HepG2 (cell line): ENCODE measurements around the gene SLC16A5. TPM values are rescaled to one million over a fixed set of nuclear protein-coding genes. Genes with fewer than 3 reads are reported as not detected.

Experiments
- ARNT2 ChIP-seq: sonication (generic); formaldehyde crosslinking; IDR thresholded peaks from 2 replicates; pipeline ENCODE4 v1.8.0; 2022; ENCODE audit warnings: mild to moderate bottlenecking, low read depth, missing genetic modification reagents, moderate library complexity
- FOXO1 ChIP-seq: sonication (generic); formaldehyde crosslinking; IDR thresholded peaks from 2 replicates; pipeline ENCODE4 v1.4.0; 2020; ENCODE audit warnings: missing genetic modification reagents
- FOXP1 ChIP-seq, 2 experiments: fragments of 450-650 bp in 1 of 2; IDR thresholded peaks; 2 replicates each; pipeline ENCODE4 v1.6.1; 2017 to 2018; ENCODE audit warnings: antibody characterized with exemption in 1 of 2
- GABPB1 ChIP-seq: IDR thresholded peaks from 2 replicates; pipeline ENCODE4 v1.6.1; 2016; ENCODE audit warnings: mild to moderate bottlenecking, missing genetic modification reagents, moderate library complexity, missing compliant biosample characterization
- HMGA1 ChIP-seq: sonication (generic); formaldehyde crosslinking; conservative IDR thresholded peaks from 2 replicates; pipeline ENCODE4 v1.4.0; 2020; ENCODE audit warnings: missing genetic modification reagents
- IKZF1 ChIP-seq: fragments of 450-650 bp; IDR thresholded peaks from 2 replicates; pipeline ENCODE4 v1.7.1; 2016
- KLF15 ChIP-seq: sonication (generic); formaldehyde crosslinking; IDR thresholded peaks from 2 replicates; pipeline ENCODE4 v1.8.1; 2023; ENCODE audit warnings: borderline replicate concordance, mild to moderate bottlenecking, inconsistent platforms, missing genetic modification reagents, mixed read lengths
- MAFK ChIP-seq, 2 experiments: IDR thresholded peaks in 1 of 2; conservative IDR thresholded peaks in 1 of 2; 2 replicates each; pipeline ENCODE4 v1.6.1; 2011; ENCODE audit warnings: improper control_type of control experiment in 2 of 2, low read length in 2 of 2
- MTF1 ChIP-seq: sonication (generic); formaldehyde crosslinking; IDR thresholded peaks from 2 replicates; pipeline ENCODE4 v1.5.0; 2020; ENCODE audit warnings: missing genetic modification reagents
- PHF21A ChIP-seq: sonication (generic); formaldehyde crosslinking; IDR thresholded peaks from 2 replicates; pipeline ENCODE4 v1.5.0; 2020; ENCODE audit warnings: mild to moderate bottlenecking, missing genetic modification reagents
- PITX1 ChIP-seq: sonication (generic); formaldehyde crosslinking; IDR thresholded peaks from 2 replicates; pipeline ENCODE4 v1.5.1; 2020; ENCODE audit warnings: mild to moderate bottlenecking, missing genetic modification reagents
- REST ChIP-seq, 2 experiments: IDR thresholded peaks; 2 replicates each; pipeline ENCODE4 v1.6.1; 2011 to 2012; ENCODE audit warnings: low read length in 2 of 2, borderline replicate concordance in 1 of 2, low read depth in 1 of 2, mild to moderate bottlenecking in 1 of 2, moderate library complexity in 1 of 2
- RNF2 ChIP-seq: fragments of 450-650 bp; conservative IDR thresholded peaks from 2 replicates; pipeline ENCODE4 v1.6.1; 2016; ENCODE audit warnings: low read depth
- SIN3A ChIP-seq: IDR thresholded peaks from 2 replicates; pipeline ENCODE4 v1.6.1; 2011; ENCODE audit warnings: low read depth, mild to moderate bottlenecking, control low read depth, low read length, borderline replicate concordance
- SMAD3 ChIP-seq: sonication (generic); formaldehyde crosslinking; IDR thresholded peaks from 2 replicates; pipeline ENCODE4 v1.4.0; 2020; ENCODE audit warnings: missing genetic modification reagents
- STAT6 ChIP-seq: sonication (generic); formaldehyde crosslinking; IDR thresholded peaks from 2 replicates; pipeline ENCODE4 v1.4.0; 2020; ENCODE audit warnings: missing genetic modification reagents, mild to moderate bottlenecking, borderline replicate concordance
- ZBTB21 ChIP-seq: sonication (generic); formaldehyde crosslinking; IDR thresholded peaks from 2 replicates; pipeline ENCODE4 v1.4.0; 2020; ENCODE audit warnings: missing genetic modification reagents
- ZC3H13 ChIP-seq: sonication (generic); formaldehyde crosslinking; IDR thresholded peaks from 2 replicates; pipeline ENCODE4 v1.8.1; 2023; ENCODE audit warnings: mild to moderate bottlenecking, missing genetic modification reagents, moderate library complexity
- ZNF235 ChIP-seq: sonication (generic); formaldehyde crosslinking; IDR thresholded peaks from 2 replicates; pipeline ENCODE4 v1.8.1; 2023; ENCODE audit warnings: mild to moderate bottlenecking, missing genetic modification reagents, borderline replicate concordance
- ZNF383 ChIP-seq: sonication (generic); formaldehyde crosslinking; IDR thresholded peaks from 2 replicates; pipeline ENCODE4 v1.4.0; 2020; ENCODE audit warnings: missing genetic modification reagents, mild to moderate bottlenecking, borderline replicate concordance
- ZNF530 ChIP-seq: sonication (generic); formaldehyde crosslinking; IDR thresholded peaks from 2 replicates; pipeline ENCODE4 v1.5.0; 2020; ENCODE audit warnings: low read depth, mild to moderate bottlenecking, missing genetic modification reagents
- ZNF567 ChIP-seq: sonication (generic); formaldehyde crosslinking; IDR thresholded peaks from 2 replicates; pipeline ENCODE4 v1.8.1; 2023; ENCODE audit warnings: mild to moderate bottlenecking, missing genetic modification reagents, borderline replicate concordance
- ZNF598 ChIP-seq: sonication (generic); formaldehyde crosslinking; IDR thresholded peaks from 2 replicates; pipeline ENCODE4 v1.5.1; 2020; ENCODE audit warnings: mild to moderate bottlenecking, missing genetic modification reagents, borderline replicate concordance
- ZNF672 ChIP-seq: sonication (generic); formaldehyde crosslinking; IDR thresholded peaks from 2 replicates; pipeline ENCODE4 v1.8.1; 2022; ENCODE audit warnings: missing genetic modification reagents
- ZNF782 ChIP-seq: sonication (generic); formaldehyde crosslinking; IDR thresholded peaks from 2 replicates; pipeline ENCODE4 v1.4.0; 2020; ENCODE audit warnings: missing genetic modification reagents, mild to moderate bottlenecking, borderline replicate concordance
- ZSCAN25 ChIP-seq: sonication (generic); formaldehyde crosslinking; IDR thresholded peaks from 2 replicates; pipeline ENCODE4 v1.8.0; 2022; ENCODE audit warnings: mild to moderate bottlenecking, missing genetic modification reagents
- polyA plus RNA-seq, 8 experiments: library from polyadenylated mRNA; depleted of rRNA in 3 of 8; stranded (reverse) in 7 of 8; unstranded in 1 of 8; fragments of >200 nt; fragmentation: Illumina TruSeq in 4 of 8; extraction: Trizol in 4 of 8; gene quantifications; 2 replicates each; pipeline versions ENCODE4 v1.2.1 to v1.2.3, GENCODE V29; 2011 to 2016; ENCODE audit warnings: low read depth in 4 of 8, missing spikeins in 1 of 8, mixed read lengths in 1 of 8; ENCODE audit not compliant: insufficient read depth in 1 of 8
- total RNA-seq, 5 experiments: library from RNA; depleted of rRNA; stranded (reverse); fragments of >200 nt; fragmentation: Illumina TruSeq; extraction: Trizol; gene quantifications; 2 replicates each; pipeline ENCODE4 v1.2.3, GENCODE V29; 2016; ENCODE audit warnings: low read depth in 1 of 5

Gene SLC16A5
- total and polyA plus RNA-seq, 2 of the 13 experiments (the other 11 are each of a cell fraction or from before 2014, with no cell fraction given), result 0.69 to 5.6 TPM

GRCh38 chr17:75096082-75096625 is 8.4 kb downstream of the SLC16A5 start (continued):
- TF ChIP-seq FOXP1 (IDR thresholded peaks at IDR 0.05) (no peak), FOXP1 (CRISPR knock-in tag; IDR thresholded peaks at IDR 0.05) (0 out of 2 replicates have a peak, but pooled peaks have one; percentile 33), REST (IDR thresholded peaks at IDR 0.05; ENCODE audit: borderline replicate concordance in 1 of 2, low read depth in 1 of 2, low read length in 2 of 2) (no peak; a peak in 1 of 4 replicates), ZNF782 (CRISPR knock-in tag) (no peak), HMGA1 (CRISPR knock-in tag) (no peak), GABPB1 (CRISPR knock-in tag) (peak; percentile 62), PHF21A (CRISPR knock-in tag) (0 out of 2 replicates have a peak, but pooled peaks have one; percentile 22), ZNF567 (0 out of 2 replicates have a peak, but pooled peaks have one; percentile 66), ZNF530 (no peak), ZBTB21 (no peak), ZNF235 (CRISPR knock-in tag) (no peak), ZNF672 (CRISPR knock-in tag) (no peak), ZNF383 (CRISPR knock-in tag) (no peak), IKZF1 (no peak), KLF15 (no peak), SMAD3 (CRISPR knock-in tag) (no peak), STAT6 (CRISPR knock-in tag) (no peak), ZSCAN25 (CRISPR knock-in tag) (peak; percentile 54; the same call in 1 of the 2 replicates), ARNT2 (CRISPR knock-in tag) (no peak), ZC3H13 (CRISPR knock-in tag) (no peak), RNF2 (no peak), PITX1 (CRISPR knock-in tag) (peak; percentile 72), MAFK (conservative IDR thresholded peaks at IDR 0.05 in 1 of 2, IDR thresholded peaks at IDR 0.05 in 1 of 2; ENCODE audit: low read length in 2 of 2) (peak; percentile 41 to 59; a peak in 3 of 4 replicates), ZNF598 (CRISPR knock-in tag) (no peak), FOXO1 (CRISPR knock-in tag) (no peak), MTF1 (no peak), SIN3A (peak; percentile 32; the same call in 1 of the 2 replicates)
